ENCODE data around the gene CDSN.

The CDSN gene

GRCh38 chr6:31092769-31093505 lies 27.3 kb downstream of the CDSN start:
- no peak for FAIRE-seq
- no peak for DNase-seq (ENCODE audit: insufficient read length, low spot score)
- no peak for TF ChIP-seq POLR2A (IDR thresholded peaks at IDR 0.05; ENCODE audit: low read depth, low read length)

DNA sequence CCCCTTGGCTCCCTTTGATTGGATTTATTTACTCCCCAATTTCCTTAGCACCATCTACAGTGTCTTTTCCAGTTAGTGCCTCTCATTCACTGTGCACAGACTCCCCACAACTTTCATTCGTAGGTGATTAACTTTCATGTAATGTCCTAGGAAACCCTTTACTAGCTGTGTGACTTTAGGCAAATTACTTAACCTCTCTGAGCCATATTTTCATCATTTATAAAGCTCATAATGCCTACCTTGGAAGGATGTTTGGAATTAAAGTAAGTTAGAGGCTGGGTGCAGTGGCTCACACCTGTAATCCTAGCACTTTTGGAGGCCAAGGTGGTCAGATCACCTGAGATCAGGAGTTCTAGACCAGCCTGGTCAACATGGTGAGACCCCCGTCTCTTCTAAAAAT lies 28.0 kb downstream of the CDSN start:
- DNase-seq (ENCODE audit: insufficient read length, low spot score) (no peak), FAIRE-seq (no peak)
- TF ChIP-seq POLR2A (IDR thresholded peaks at IDR 0.05; ENCODE audit: low read depth, low read length), result no peak

GRCh38 chr6:31091680-31092079 lies 28.6 kb downstream of the CDSN start:
- FAIRE-seq (no peak), DNase-seq (ENCODE audit: insufficient read length, low spot score) (no peak)
- no peak for TF ChIP-seq POLR2A (IDR thresholded peaks at IDR 0.05; ENCODE audit: low read depth, low read length)

- DNase-seq (ENCODE audit: insufficient read length, low spot score) (no peak), FAIRE-seq (no peak)
- TF ChIP-seq POLR2A (IDR thresholded peaks at IDR 0.05; ENCODE audit: low read depth, low read length), result no peak
Observed at GRCh38 chr6:31090973-31091364, 29.3 kb downstream of the CDSN start.

GRCh38 chr6:31090275-31090972 lies 29.8 kb downstream of the CDSN start:
- no peak for DNase-seq (ENCODE audit: insufficient read length, low spot score)
- TF ChIP-seq POLR2A (IDR thresholded peaks at IDR 0.05; ENCODE audit: low read depth, low read length), result no peak
- FAIRE-seq, result no peak

DNA sequence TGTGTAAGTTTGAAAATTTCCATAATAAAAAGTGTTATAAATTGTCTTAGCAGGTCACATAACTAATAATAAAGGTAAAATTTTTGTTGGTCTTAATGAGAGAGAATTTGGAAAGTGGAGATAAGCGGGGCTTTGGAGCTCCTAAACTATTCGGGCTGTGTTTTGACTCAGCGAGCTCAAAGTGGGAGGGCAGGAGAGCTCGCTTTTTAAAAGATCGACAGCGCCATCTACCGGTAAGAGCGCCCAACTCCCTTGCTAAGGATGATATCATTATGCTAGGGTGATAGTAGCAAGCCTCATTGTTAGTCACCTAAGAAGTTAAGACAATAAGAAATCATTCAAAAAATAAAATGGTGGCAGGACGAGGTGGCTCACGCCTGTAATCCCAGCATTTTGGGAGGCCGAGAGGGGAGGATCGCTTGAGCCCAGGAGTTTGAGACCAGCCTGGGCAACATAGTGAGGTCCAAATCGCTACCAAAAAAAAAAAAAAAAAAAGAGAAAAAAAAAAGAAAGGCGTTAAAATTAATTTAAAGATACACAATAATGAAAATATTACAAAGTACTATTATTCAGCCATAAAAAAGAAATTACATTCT lies 32.7 kb downstream of the CDSN start:
- FAIRE-seq, result peak; percentile 65
- TF ChIP-seq POLR2A (IDR thresholded peaks at IDR 0.05; ENCODE audit: low read depth, low read length), result no peak
- peak; percentile 60 for DNase-seq (ENCODE audit: insufficient read length, low spot score)

GRCh38 chr6:31086788-31087440 lies 33.3 kb downstream of the CDSN start:
- DNase-seq (ENCODE audit: insufficient read length, low spot score) (no peak), FAIRE-seq (peak; percentile 72)

GRCh38 chr6:31083742-31084354 lies 36.4 kb downstream of the CDSN start:
- FAIRE-seq (no peak), DNase-seq (ENCODE audit: insufficient read length, low spot score) (no peak)
- TF ChIP-seq POLR2A (IDR thresholded peaks at IDR 0.05; ENCODE audit: low read depth, low read length), result no peak

More at GRCh38 chr6:31086788-31087440, 33.3 kb downstream of the CDSN start:
- no peak for TF ChIP-seq POLR2A (IDR thresholded peaks at IDR 0.05; ENCODE audit: low read depth, low read length)

GRCh38 chr6:31081872-31082271 lies 38.4 kb downstream of the CDSN start:
- no peak for TF ChIP-seq POLR2A (IDR thresholded peaks at IDR 0.05; ENCODE audit: low read depth, low read length)
- FAIRE-seq (no peak), DNase-seq (ENCODE audit: insufficient read length, low spot score) (no peak)

- DNase-seq (ENCODE audit: insufficient read length, low spot score) (peak; percentile 38), FAIRE-seq (no peak)
- TF ChIP-seq POLR2A (IDR thresholded peaks at IDR 0.05; ENCODE audit: low read depth, low read length), result no peak
Observed at GRCh38 chr6:31079656-31080261, 40.5 kb downstream of the CDSN start.

GRCh38 chr6:31076611-31077010 lies 43.6 kb downstream of the CDSN start:
- no peak for FAIRE-seq
- TF ChIP-seq POLR2A (IDR thresholded peaks at IDR 0.05; ENCODE audit: low read depth, low read length), result no peak
- DNase-seq (ENCODE audit: insufficient read length, low spot score), result no peak

DNA sequence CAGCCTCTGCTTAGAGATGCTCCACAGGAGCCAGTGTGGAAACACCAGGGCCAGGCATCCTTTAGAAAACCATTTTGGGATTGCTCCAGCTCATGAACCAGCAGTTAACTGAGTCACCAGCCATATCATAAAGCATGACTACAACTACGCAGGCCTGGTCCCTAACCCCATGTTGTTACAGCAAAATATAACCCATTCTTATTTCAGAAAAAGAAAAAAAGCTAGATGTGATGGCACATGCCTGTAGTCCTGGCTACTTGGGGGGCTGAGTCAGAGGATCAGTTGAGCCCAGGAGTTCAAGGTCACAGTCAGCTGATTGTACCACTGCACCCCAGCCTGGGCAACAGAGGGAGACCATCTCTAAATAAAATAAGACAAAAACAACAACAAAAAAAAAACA lies 44.7 kb downstream of the CDSN start:
- no peak for TF ChIP-seq POLR2A (IDR thresholded peaks at IDR 0.05; ENCODE audit: low read depth, low read length)
- peak; percentile 41 for FAIRE-seq
- DNase-seq (ENCODE audit: insufficient read length, low spot score), result no peak

GRCh38 chr6:31074401-31074800 lies 45.8 kb downstream of the CDSN start:
- TF ChIP-seq POLR2A (IDR thresholded peaks at IDR 0.05; ENCODE audit: low read depth, low read length), result no peak
- DNase-seq (ENCODE audit: insufficient read length, low spot score), result no peak
- FAIRE-seq, result no peak
